T-cell (primary cell): Measurements from ENCODE around the gene NEGR1. TPM values are rescaled to one million over a fixed set of nuclear protein-coding genes. Genes with fewer than 3 reads are reported as not detected.

Experiments used
- ATAC-seq, 4 experiments: fragments of 200-7000 bp in 3 of 4; fragments of 150-1000 bp in 1 of 4; cut with Tn5 transposase; replicated peaks in 1 of 4; 1 replicate in 3 of 4; 2 replicates in 1 of 4; pipeline ENCODE4 v1.10.0; 2021; ENCODE audit warnings: moderate library complexity in 3 of 4, mild to moderate bottlenecking in 2 of 4, moderate number of reproducible peaks in 1 of 4
- CTCF ChIA-PET, 2 donors: fragments of 300-600 bp; sonication (Branson Sonifier 250); formaldehyde crosslinking; loops; one replicate each; lab custom pipeline; 2022; ENCODE audit warnings: antibody characterized with exemption in 2 of 2; lab: Charles Lee
- POLR2A ChIA-PET, 2 donors: fragments of 300-600 bp; sonication (Branson Sonifier 250); formaldehyde crosslinking; loops; one replicate each; lab custom pipeline; 2022; ENCODE audit warnings: antibody characterized with exemption in 2 of 2; lab: Charles Lee
- DNase-seq, 35 experiments: peaks; one replicate each; pipeline versions ENCODE4 v3.0.0 to v3.0.0-alpha.2; 2013 to 2023
- H3K27ac ChIP-seq: one replicate; pipeline ENCODE4 v1.5.1; 2013; ENCODE audit warnings: low read length
- H3K27me3 ChIP-seq, 2 experiments: replicated peaks in 1 of 2; 1 replicate in 1 of 2; 2 replicates in 1 of 2; pipeline versions ENCODE4 v1.6.1 to v1.7.0; 2013; ENCODE audit warnings: low read length in 1 of 2, mixed read lengths in 1 of 2; ENCODE audit not compliant: control insufficient read depth in 2 of 2, insufficient read depth in 2 of 2; ENCODE audit errors: extremely low read depth in 1 of 2
- H3K36me3 ChIP-seq, 2 donors: 1 replicate in 1 of 2; 2 replicates in 1 of 2; pipeline versions ENCODE4 v1.6.1 to v1.7.0; 2013; ENCODE audit warnings: low read length in 1 of 2; ENCODE audit not compliant: control insufficient read depth in 2 of 2, insufficient read depth in 1 of 2; ENCODE audit errors: extremely low read depth in 1 of 2
- H3K4me1 ChIP-seq, 2 experiments: 1 replicate in 1 of 2; 2 replicates in 1 of 2; pipeline versions ENCODE4 v1.6.1 to v1.7.0; 2013; ENCODE audit warnings: low read length in 2 of 2, mixed read lengths in 1 of 2; ENCODE audit not compliant: insufficient read depth in 2 of 2, control insufficient read depth in 1 of 2; ENCODE audit errors: extremely low read depth in 1 of 2
- H3K4me3 ChIP-seq, 2 donors: 1 replicate in 1 of 2; 2 replicates in 1 of 2; pipeline versions ENCODE4 v1.5.1 to v1.7.0; 2013; ENCODE audit warnings: mild to moderate bottlenecking in 2 of 2, low read length in 1 of 2, moderate library complexity in 1 of 2; ENCODE audit not compliant: control insufficient read depth in 1 of 2; ENCODE audit errors: extremely low read depth in 1 of 2
- H3K9me3 ChIP-seq: 2 replicates; pipeline ENCODE4 v1.7.0; 2013
- H3K27ac Mint-ChIP-seq, 2 donors: one replicate each; pipeline ENCODE4 v1.8.0; 2020 to 2021; ENCODE audit warnings: mild to moderate bottlenecking in 2 of 2, mixed read lengths in 2 of 2
- H3K27me3 Mint-ChIP-seq, 2 donors: one replicate each; pipeline ENCODE4 v1.8.0; 2021 to 2022; ENCODE audit warnings: mixed read lengths in 2 of 2
- H3K36me3 Mint-ChIP-seq: one replicate; pipeline ENCODE4 v1.8.0; 2021; ENCODE audit warnings: mixed read lengths
- H3K4me1 Mint-ChIP-seq, 3 donors: one replicate each; pipeline ENCODE4 v1.8.0; 2020 to 2022; ENCODE audit warnings: mixed read lengths in 3 of 3, mild to moderate bottlenecking in 1 of 3
- H3K4me3 Mint-ChIP-seq, 3 donors: one replicate each; pipeline ENCODE4 v1.8.0; 2020 to 2022; ENCODE audit warnings: mild to moderate bottlenecking in 3 of 3, mixed read lengths in 3 of 3, moderate library complexity in 3 of 3
- H3K9me3 Mint-ChIP-seq, 3 donors: one replicate each; pipeline ENCODE4 v1.8.0; 2020 to 2022; ENCODE audit warnings: mixed read lengths in 3 of 3
- WGBS: methylation state at CpG from one replicate; pipeline ENCODE4 v1.1.5; 2013; ENCODE audit warnings: missing lambda C conversion rate; ENCODE audit not compliant: insufficient coverage; 5-methylcytosine and 5-hydroxymethylcytosine counted together
- total RNA-seq, 35 experiments: library from RNA in 6 of 35; stranded (reverse) in 6 of 35; fragments of 120-200 nt in 1 of 35; gene quantifications; one replicate each; pipeline versions ENCODE4 v1.2.1 to v1.2.4 and lab custom pipeline; 2013 to 2026

Gene NEGR1
- total RNA-seq, 5 donors from 2014 or later (not counting 1 experiment from before 2014, with no cell fraction given), result 0.05 to 0.26 (median 0.14) TPM; not detected in 1

- POLR2A ChIA-PET, result no interaction called here
These were observed 497.3 kb downstream of the NEGR1 start for GRCh38 chr1:71785000-71785399.

GRCh38 chr1:71784241-71784640, 498.1 kb downstream of the NEGR1 start:
- ATAC-seq (no peak), DNase-seq (no peak)
- Histone ChIP-seq H3K4me1 (no peaks in the 10 kb centered on the region), H3K9me3 (no peaks in the 10 kb centered on the region), H3K27ac (no peak overlapping the region), H3K4me3 (no peak overlapping the region), H3K27me3 (no peaks in the 10 kb centered on the region), H3K36me3 (no peaks in the 10 kb centered on the region)
- POLR2A ChIA-PET, result no interaction called here
- no peak overlapping the region for H3K4me3 Mint-ChIP-seq
- no peak overlapping the region for H3K27ac Mint-ChIP-seq
- no peaks in the 10 kb centered on the region for H3K36me3 Mint-ChIP-seq
- H3K4me1 Mint-ChIP-seq, result no peaks in the 10 kb centered on the region
- no peaks in the 10 kb centered on the region for H3K27me3 Mint-ChIP-seq
- H3K9me3 Mint-ChIP-seq, result peaks cover 0 to 4% (median 4%) of the 10 kb centered on the region in 3 donors
- CTCF ChIA-PET, result no interaction called here
- WGBS, result 100% methylated on average over 1 of the region's 1 CpG

More at GRCh38 chr1:71785000-71785399, 497.3 kb downstream of the NEGR1 start:
- H3K27me3 Mint-ChIP-seq, result no peaks in the 10 kb centered on the region
- Histone ChIP-seq H3K27me3 (no peaks in the 10 kb centered on the region), H3K27ac (no peak overlapping the region), H3K36me3 (no peaks in the 10 kb centered on the region), H3K9me3 (no peaks in the 10 kb centered on the region), H3K4me3 (no peak overlapping the region), H3K4me1 (no peaks in the 10 kb centered on the region)
- no peaks in the 10 kb centered on the region for H3K4me1 Mint-ChIP-seq
- peaks cover 0 to 4% (median 4%) of the 10 kb centered on the region in 3 donors for H3K9me3 Mint-ChIP-seq
- 60% methylated on average over 1 of the region's 3 CpGs for WGBS
- DNase-seq (no peak), ATAC-seq (no peak)
- H3K27ac Mint-ChIP-seq, result no peak overlapping the region
- H3K36me3 Mint-ChIP-seq, result no peaks in the 10 kb centered on the region
- CTCF ChIA-PET, result no interaction called here
- H3K4me3 Mint-ChIP-seq, result no peak overlapping the region

GRCh38 chr1:71783071-71783470, 499.3 kb downstream of the NEGR1 start:
- CTCF ChIA-PET, result interaction anchor here in 1 of 2 donors (0.6 kb wide), 1 partner anchor 862 kb away, joined by 3 read pairs; no protein-coding TSS in a partner anchor
- no peaks in the 10 kb centered on the region for H3K4me1 Mint-ChIP-seq
- no peaks in the 10 kb centered on the region for H3K9me3 ChIP-seq
- peaks cover 0 to 4% (median 4%) of the 10 kb centered on the region in 3 donors for H3K9me3 Mint-ChIP-seq
- H3K36me3 ChIP-seq, result no peaks in the 10 kb centered on the region
- ATAC-seq (no peak), DNase-seq (no peak)
- H3K27me3 ChIP-seq, result no peaks in the 10 kb centered on the region
- POLR2A ChIA-PET, result no interaction called here
- no peak overlapping the region for H3K4me3 Mint-ChIP-seq
- no CpG with 5 or more reads among the region's 2 CpGs for WGBS
- H3K27ac ChIP-seq, result no peak overlapping the region
- H3K4me1 ChIP-seq, result no peaks in the 10 kb centered on the region
- no peaks in the 10 kb centered on the region for H3K36me3 Mint-ChIP-seq
- H3K4me3 ChIP-seq, result no peak overlapping the region
- no peaks in the 10 kb centered on the region for H3K27me3 Mint-ChIP-seq
- H3K27ac Mint-ChIP-seq, result no peak overlapping the region

- no peak overlapping the region for H3K4me3 Mint-ChIP-seq
These were observed 500.9 kb downstream of the NEGR1 start for GRCh38 chr1:71781450-71781849.

GRCh38 chr1:71780681-71781080, 501.7 kb downstream of the NEGR1 start:
- H3K9me3 Mint-ChIP-seq, result peaks cover 0 to 7% (median 3%) of the 10 kb centered on the region in 3 donors
- no peaks in the 10 kb centered on the region for H3K4me1 ChIP-seq
- ChIA-PET POLR2A (no interaction called here), CTCF (no interaction called here)
- H3K36me3 ChIP-seq, result no peaks in the 10 kb centered on the region
- H3K9me3 ChIP-seq, result no peaks in the 10 kb centered on the region
- no peak overlapping the region for H3K27ac Mint-ChIP-seq
- H3K27me3 ChIP-seq, result no peaks in the 10 kb centered on the region
- no peak for DNase-seq
- H3K27me3 Mint-ChIP-seq, result no peaks in the 10 kb centered on the region
- H3K4me1 Mint-ChIP-seq, result no peaks in the 10 kb centered on the region
- H3K4me3 ChIP-seq, result no peak overlapping the region
- no peak overlapping the region for H3K4me3 Mint-ChIP-seq
- no peak overlapping the region for H3K27ac ChIP-seq
- no peak for ATAC-seq
- H3K36me3 Mint-ChIP-seq, result no peaks in the 10 kb centered on the region
- WGBS, result no CpG with 5 or more reads among the region's 3 CpGs

More at GRCh38 chr1:71781450-71781849, 500.9 kb downstream of the NEGR1 start:
- H3K36me3 Mint-ChIP-seq, result no peaks in the 10 kb centered on the region
- H3K27ac ChIP-seq, result no peak overlapping the region
- no peaks in the 10 kb centered on the region for H3K36me3 ChIP-seq
- no peaks in the 10 kb centered on the region for H3K27me3 Mint-ChIP-seq
- WGBS, result no CpG with 5 or more reads among the region's 4 CpGs
- ChIA-PET POLR2A (no interaction called here), CTCF (no interaction called here)
- H3K4me1 Mint-ChIP-seq, result no peaks in the 10 kb centered on the region
- ATAC-seq, result no peak
- H3K9me3 Mint-ChIP-seq, result peaks cover 0 to 4% (median 0%) of the 10 kb centered on the region in 3 donors
- no peaks in the 10 kb centered on the region for H3K27me3 ChIP-seq
- no peak overlapping the region for H3K4me3 ChIP-seq
- H3K9me3 ChIP-seq, result no peaks in the 10 kb centered on the region
- H3K27ac Mint-ChIP-seq, result no peak overlapping the region
- DNase-seq, result no peak
- no peaks in the 10 kb centered on the region for H3K4me1 ChIP-seq

GRCh38 chr1:71778940-71779339, 503.4 kb downstream of the NEGR1 start:
- H3K4me3 Mint-ChIP-seq, result no peak overlapping the region
- H3K9me3 ChIP-seq, result no peaks in the 10 kb centered on the region
- no peaks in the 10 kb centered on the region for H3K36me3 Mint-ChIP-seq
- whole genome bisulfite sequencing, result no CpG with 5 or more reads among the region's 1 CpG
- H3K4me1 ChIP-seq, result no peaks in the 10 kb centered on the region
- peaks cover 0 to 7% (median 3%) of the 10 kb centered on the region in 3 donors for H3K9me3 Mint-ChIP-seq
- H3K4me3 ChIP-seq, result no peak overlapping the region
- H3K27me3 Mint-ChIP-seq, result no peaks in the 10 kb centered on the region
- ChIA-PET CTCF (no interaction called here), POLR2A (no interaction called here)
- no peak overlapping the region for H3K27ac Mint-ChIP-seq
- H3K4me1 Mint-ChIP-seq, result no peaks in the 10 kb centered on the region
- H3K27me3 ChIP-seq, result no peaks in the 10 kb centered on the region
- no peak overlapping the region for H3K27ac ChIP-seq
- no peaks in the 10 kb centered on the region for H3K36me3 ChIP-seq
- DNase-seq (no peak), ATAC-seq (no peak)

GRCh38 chr1:71777094-71777493, 505.2 kb downstream of the NEGR1 start:
- Mint-ChIP-seq H3K4me3 (no peak overlapping the region), H3K36me3 (no peaks in the 10 kb centered on the region), H3K4me1 (no peaks in the 10 kb centered on the region), H3K27me3 (no peaks in the 10 kb centered on the region), H3K27ac (no peak overlapping the region), H3K9me3 (peaks cover 0 to 8% (median 3%) of the 10 kb centered on the region in 3 donors)
- ChIA-PET POLR2A (no interaction called here), CTCF (no interaction called here)
- no peak overlapping the region for H3K4me3 ChIP-seq
- H3K27me3 ChIP-seq, result no peaks in the 10 kb centered on the region
- no peaks in the 10 kb centered on the region for H3K4me1 ChIP-seq
- H3K9me3 ChIP-seq, result no peaks in the 10 kb centered on the region
- DNase-seq (no peak), ATAC-seq (no peak)
- H3K36me3 ChIP-seq, result no peaks in the 10 kb centered on the region
- no peak overlapping the region for H3K27ac ChIP-seq
